Fibroblast of skin of abdomen (primary cell): ENCODE data around the gene ITPR3.

Experiments used
- DNase-seq: peaks from one replicate; pipeline ENCODE4 v3.0.0-alpha.2; 2013

ITPR3 gene

DNA sequence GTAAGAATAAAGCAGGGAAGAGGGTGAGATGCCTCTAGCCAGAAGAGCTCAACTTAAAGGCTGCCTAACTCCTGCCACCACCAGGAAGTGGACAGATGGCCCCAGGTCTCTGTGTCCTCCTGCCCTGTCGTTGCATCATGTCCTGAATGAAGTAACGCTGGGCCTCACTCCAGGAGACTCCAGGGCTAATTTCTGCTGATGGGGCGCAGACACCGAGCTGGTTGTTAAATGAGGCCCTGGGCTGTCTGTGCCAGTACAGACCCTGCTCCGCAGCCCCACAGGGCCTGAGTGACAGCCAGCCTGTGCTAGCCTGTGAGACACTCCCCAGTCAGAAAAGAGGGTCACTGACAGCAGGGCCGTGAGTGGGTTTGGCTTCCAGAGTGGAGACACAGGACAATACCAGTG lies 119.1 kb downstream of the ITPR3 start:
- DNase-seq, result no peak

GRCh38 chr6:33740794-33741193 lies 119.7 kb downstream of the ITPR3 start:
- DNase-seq, result no peak

GRCh38 chr6:33742092-33742491 lies 121.0 kb downstream of the ITPR3 start:
- DNase-seq, result no peak

GRCh38 chr6:33742837-33743236 lies 121.7 kb downstream of the ITPR3 start:
- DNase-seq, result no peak

DNA sequence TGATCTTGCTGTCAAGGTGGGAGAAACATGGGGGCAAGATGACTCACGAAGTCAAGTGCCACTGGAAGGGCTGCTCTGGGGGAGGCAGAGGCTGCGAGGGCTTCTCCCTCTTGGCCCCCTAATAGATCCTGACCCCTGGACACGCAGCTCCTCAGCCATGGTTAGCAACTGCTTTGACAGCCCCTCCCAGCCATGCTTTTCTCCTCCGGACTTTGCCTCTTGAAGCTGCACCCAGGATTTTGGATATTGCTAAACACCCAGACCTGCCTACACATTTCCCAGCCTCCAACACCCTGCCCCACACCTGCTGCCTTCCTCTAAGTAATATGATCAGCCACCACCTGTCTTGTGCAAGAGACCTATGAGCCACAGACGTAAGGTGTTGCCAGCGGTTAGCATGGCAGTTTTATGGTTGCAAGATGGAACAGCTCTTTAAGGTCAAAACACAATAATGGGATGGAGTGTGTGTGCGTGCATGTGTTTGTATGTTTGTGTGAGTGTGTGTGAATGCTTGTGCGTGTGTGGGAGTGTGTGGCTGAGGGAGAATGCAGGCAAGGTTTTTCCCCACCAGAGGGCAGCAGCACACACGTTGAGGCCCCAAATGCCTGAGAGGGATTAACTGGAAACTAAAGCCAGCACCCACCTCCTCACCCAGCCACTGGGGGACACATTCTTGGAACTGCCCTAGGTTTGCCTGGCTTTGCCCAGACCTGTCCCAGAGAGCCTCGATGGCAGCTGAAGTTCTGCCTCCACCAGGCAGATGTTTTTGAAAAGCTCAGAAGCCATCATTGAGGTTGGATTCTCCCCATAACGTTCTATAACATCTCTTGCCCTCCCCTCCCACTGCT lies 123.1 kb downstream of the ITPR3 start:
- DNase-seq, result peak; percentile 69

- DNase-seq, result no peak
These were observed 123.9 kb downstream of the ITPR3 start for GRCh38 chr6:33744895-33745546.

- DNase-seq, result no peak
These were observed 124.4 kb downstream of the ITPR3 start for GRCh38 chr6:33745548-33745947.
